MM.1S (cell line): ENCODE measurements around the gene TMEM17.

Experiments used
- EZH2 ChIP-seq: fragments of 300-600 bp; sonication (generic); optimal IDR thresholded peaks from 2 replicates; pipeline ENCODE3; 2017; ENCODE audit warnings: low read depth, mild to moderate bottlenecking, antibody characterized with exemption, low read length, mixed read lengths
- TF ChIP-seq, protein P1 (sequence below): fragments of 300-600 bp; sonication (generic); IDR thresholded peaks from 2 replicates; pipeline ENCODE4 v1.5.1; 2016; ENCODE audit warnings: antibody characterized with exemption, low read length, mixed read lengths

DNA sequence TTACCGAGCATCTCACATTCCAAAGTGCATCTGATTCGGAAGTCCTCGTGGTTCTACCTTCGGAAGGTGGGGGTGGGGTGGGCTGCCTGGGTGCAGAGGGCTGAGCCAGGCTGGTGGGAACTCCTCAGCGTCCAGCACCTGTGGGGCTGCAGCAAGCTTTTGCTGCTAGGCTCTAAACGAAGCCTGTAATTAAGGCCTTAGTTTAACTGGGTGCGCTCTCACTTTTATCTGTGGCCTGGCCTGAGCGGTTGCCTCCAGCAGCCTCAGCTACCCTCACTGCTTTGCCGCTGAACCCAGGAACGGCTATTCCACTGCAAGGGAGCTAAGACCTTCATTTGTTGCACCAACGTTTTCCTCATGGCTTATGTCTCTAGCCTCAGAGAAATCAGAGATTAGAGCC is 48.4 kb downstream of the TMEM17 start:
- no peak for TF ChIP-seq EZH2
- TF ChIP-seq, protein P1, sequence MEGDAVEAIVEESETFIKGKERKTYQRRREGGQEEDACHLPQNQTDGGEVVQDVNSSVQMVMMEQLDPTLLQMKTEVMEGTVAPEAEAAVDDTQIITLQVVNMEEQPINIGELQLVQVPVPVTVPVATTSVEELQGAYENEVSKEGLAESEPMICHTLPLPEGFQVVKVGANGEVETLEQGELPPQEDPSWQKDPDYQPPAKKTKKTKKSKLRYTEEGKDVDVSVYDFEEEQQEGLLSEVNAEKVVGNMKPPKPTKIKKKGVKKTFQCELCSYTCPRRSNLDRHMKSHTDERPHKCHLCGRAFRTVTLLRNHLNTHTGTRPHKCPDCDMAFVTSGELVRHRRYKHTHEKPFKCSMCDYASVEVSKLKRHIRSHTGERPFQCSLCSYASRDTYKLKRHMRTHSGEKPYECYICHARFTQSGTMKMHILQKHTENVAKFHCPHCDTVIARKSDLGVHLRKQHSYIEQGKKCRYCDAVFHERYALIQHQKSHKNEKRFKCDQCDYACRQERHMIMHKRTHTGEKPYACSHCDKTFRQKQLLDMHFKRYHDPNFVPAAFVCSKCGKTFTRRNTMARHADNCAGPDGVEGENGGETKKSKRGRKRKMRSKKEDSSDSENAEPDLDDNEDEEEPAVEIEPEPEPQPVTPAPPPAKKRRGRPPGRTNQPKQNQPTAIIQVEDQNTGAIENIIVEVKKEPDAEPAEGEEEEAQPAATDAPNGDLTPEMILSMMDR: no peak
